H1 (cell line): ENCODE data around the gene CCT5. TPM values are rescaled to one million over a fixed set of nuclear protein-coding genes. Genes with fewer than 3 reads are reported as not detected.

ENCODE experiments used
- CTCF ChIA-PET: fragments of 300-600 bp; sonication (Branson Sonifier 250); formaldehyde crosslinking; loops from one replicate; lab custom pipeline; 2021; ENCODE audit not compliant: partially characterized antibody; lab: Charles Lee
- POLR2A ChIA-PET: fragments of 300-600 bp; sonication (Branson Sonifier 250); formaldehyde crosslinking; loops from one replicate; lab custom pipeline; 2021; ENCODE audit warnings: inconsistent platforms; ENCODE audit not compliant: partially characterized antibody; lab: Charles Lee
- DNase-seq, 2 experiments: peaks; one replicate each; pipeline versions ENCODE4 v3.0.0 to v3.0.0-alpha.2; 2010 to 2022; ENCODE audit warnings: low spot score in 2 of 2, low read depth in 1 of 2, mixed read lengths in 1 of 2
- FAIRE-seq: peaks from 2 replicates; lab custom pipeline; 2011; peaks lifted over from hg19 to GRCh38; lab: Jason Lieb, UNC
- H2AFZ ChIP-seq: 2 replicates; pipeline ENCODE4 v1.8.1; 2012; ENCODE audit warnings: low read length, inconsistent platforms
- H2AK5ac ChIP-seq: 2 replicates; pipeline ENCODE4 v1.6.1; 2013; ENCODE audit warnings: low read depth, low read length
- H2BK120ac ChIP-seq: replicated peaks from 2 replicates; pipeline ENCODE3; 2013; ENCODE audit warnings: low read depth, low read length, inconsistent platforms
- H2BK12ac ChIP-seq: 2 replicates; pipeline ENCODE4 v1.6.1; 2013; ENCODE audit warnings: low read depth, low read length
- H2BK15ac ChIP-seq: 2 replicates; pipeline ENCODE4 v1.6.1; 2013; ENCODE audit warnings: low read length
- H2BK20ac ChIP-seq: 2 replicates; pipeline ENCODE4 v1.6.1; 2013; ENCODE audit warnings: low read length
- H2BK5ac ChIP-seq: 2 replicates; pipeline ENCODE4 v1.6.1; 2013; ENCODE audit warnings: low read depth, low read length
- H3K14ac ChIP-seq: 2 replicates; pipeline ENCODE4 v1.6.1; 2013; ENCODE audit warnings: inconsistent platforms; ENCODE audit not compliant: insufficient read length
- H3K18ac ChIP-seq: 2 replicates; pipeline ENCODE4 v1.6.1; 2013; ENCODE audit warnings: low read length; ENCODE audit errors: extremely low read depth
- H3K23ac ChIP-seq: 2 replicates; pipeline ENCODE4 v1.6.1; 2013; ENCODE audit warnings: inconsistent platforms; ENCODE audit not compliant: insufficient read length
- H3K23me2 ChIP-seq: 2 replicates; pipeline ENCODE4 v1.6.1; 2013; ENCODE audit warnings: low read depth, low read length
- H3K27ac ChIP-seq: 2 replicates; pipeline ENCODE4 v1.6.1; 2011; ENCODE audit warnings: low read depth, low read length, inconsistent platforms
- H3K27me3 ChIP-seq, 4 experiments: replicated peaks in 1 of 4; 1 replicate in 1 of 4; 2 replicates in 3 of 4; pipeline versions ENCODE4 v1.6.1 to v1.8.1; 2011 to 2013; ENCODE audit warnings: low read length in 3 of 4, mild to moderate bottlenecking in 3 of 4, inconsistent platforms in 2 of 4, mixed read lengths in 2 of 4, moderate library complexity in 1 of 4; ENCODE audit not compliant: control insufficient read depth in 3 of 4, insufficient read depth in 3 of 4; ENCODE audit errors: extremely low read depth in 1 of 4
- H3K36me3 ChIP-seq, 4 experiments: 2 replicates each; pipeline versions ENCODE4 v1.6.1 to v1.8.1; 2011 to 2013; ENCODE audit warnings: mild to moderate bottlenecking in 4 of 4, low read length in 3 of 4, moderate library complexity in 2 of 4, control low read depth in 1 of 4, inconsistent platforms in 1 of 4; ENCODE audit not compliant: insufficient read depth in 4 of 4, control insufficient read depth in 2 of 4
- H3K4ac ChIP-seq: replicated peaks from 2 replicates; pipeline ENCODE3; 2013; ENCODE audit warnings: low read length, low read depth, mixed read lengths, inconsistent platforms; ENCODE audit not compliant: insufficient read length
- H3K4me1 ChIP-seq, 4 experiments: replicated peaks in 1 of 4; 1 replicate in 1 of 4; 2 replicates in 3 of 4; pipeline versions ENCODE4 v1.6.1 to v1.8.1; 2011 to 2013; ENCODE audit warnings: low read length in 3 of 4, inconsistent platforms in 2 of 4, mixed read lengths in 1 of 4; ENCODE audit not compliant: insufficient read depth in 4 of 4, control insufficient read depth in 3 of 4
- H3K4me2 ChIP-seq, 2 experiments: 2 replicates each; pipeline versions ENCODE4 v1.6.1 to v1.8.1; 2011 to 2013; ENCODE audit warnings: low read depth in 2 of 2, low read length in 2 of 2, control low read depth in 1 of 2, inconsistent platforms in 1 of 2, mild to moderate bottlenecking in 1 of 2; ENCODE audit not compliant: insufficient read depth in 1 of 2
- H3K4me3 ChIP-seq, 4 experiments: fragments of 200-600, 300-600 bp in 1 of 4; sonication (generic), shearing (Covaris generic), sonication (Bioruptor Twin) in 1 of 4; 2 replicates each; pipeline versions ENCODE4 v1.5.1 to v1.8.1; 2011 to 2016; ENCODE audit warnings: low read length in 4 of 4, low read depth in 3 of 4, control low read depth in 2 of 4, inconsistent platforms in 2 of 4, mild to moderate bottlenecking in 2 of 4, mixed read lengths in 1 of 4, moderate library complexity in 1 of 4; ENCODE audit not compliant: insufficient read depth in 2 of 4; ENCODE audit errors: extremely low read depth in 1 of 4
- H3K56ac ChIP-seq: replicated peaks from 2 replicates; pipeline ENCODE3; 2013; ENCODE audit warnings: low read depth, mild to moderate bottlenecking, mixed read lengths, low read length, inconsistent platforms; ENCODE audit not compliant: insufficient read length
- H3K79me1 ChIP-seq: 2 replicates; pipeline ENCODE4 v1.6.1; 2013; ENCODE audit warnings: low read depth, low read length, control low read depth
- H3K79me2 ChIP-seq, 2 experiments: 2 replicates each; pipeline versions ENCODE4 v1.6.1 to v1.8.1; 2012 to 2013; ENCODE audit warnings: low read length in 2 of 2, mild to moderate bottlenecking in 2 of 2, inconsistent platforms in 1 of 2; ENCODE audit not compliant: insufficient read depth in 2 of 2, control insufficient read depth in 1 of 2
- H3K9ac ChIP-seq, 4 experiments: replicated peaks in 1 of 4; 1 replicate in 1 of 4; 2 replicates in 3 of 4; pipeline versions ENCODE4 v1.6.1 to v1.8.1; 2011 to 2013; ENCODE audit warnings: low read depth in 3 of 4, low read length in 3 of 4, control low read depth in 2 of 4, mild to moderate bottlenecking in 2 of 4, moderate library complexity in 2 of 4, inconsistent platforms in 1 of 4; ENCODE audit errors: extremely low read depth in 1 of 4
- H3K9me3 ChIP-seq, 2 experiments: 2 replicates each; pipeline versions ENCODE4 v1.6.1 to v1.8.1; 2012 to 2013; ENCODE audit warnings: mild to moderate bottlenecking in 2 of 2, moderate library complexity in 2 of 2, control low read depth in 1 of 2, inconsistent platforms in 1 of 2, low read depth in 1 of 2, low read length in 1 of 2, mixed read lengths in 1 of 2; ENCODE audit not compliant: insufficient read depth in 2 of 2
- H4K20me1 ChIP-seq, 2 experiments: replicated peaks in 1 of 2; 2 replicates each; pipeline versions ENCODE3 to v1.8.1; 2011 to 2013; ENCODE audit warnings: inconsistent platforms in 2 of 2, low read length in 2 of 2, mild to moderate bottlenecking in 1 of 2; ENCODE audit not compliant: insufficient read depth in 2 of 2, control insufficient read depth in 1 of 2
- H4K5ac ChIP-seq: 2 replicates; pipeline ENCODE4 v1.6.1; 2013; ENCODE audit warnings: low read length, low read depth, mixed read lengths, inconsistent platforms; ENCODE audit not compliant: insufficient read length
- H4K8ac ChIP-seq: 2 replicates; pipeline ENCODE4 v1.8.0; 2013; ENCODE audit warnings: mild to moderate bottlenecking, moderate library complexity, low read length, inconsistent platforms; ENCODE audit not compliant: insufficient read depth; ENCODE audit errors: extremely low read depth
- H4K91ac ChIP-seq: replicated peaks from 2 replicates; pipeline ENCODE3; 2013; ENCODE audit warnings: low read length, mixed read lengths, inconsistent platforms; ENCODE audit not compliant: insufficient read length
- BACH1 ChIP-seq: IDR thresholded peaks from 2 replicates; pipeline ENCODE4 v1.6.1; 2012; ENCODE audit warnings: low read length, improper control_type of control experiment
- CREB1 ChIP-seq: IDR thresholded peaks from 2 replicates; pipeline ENCODE4 v1.6.1; 2012; ENCODE audit warnings: inconsistent platforms
- EGR1 ChIP-seq: IDR thresholded peaks from 2 replicates; pipeline ENCODE4 v1.6.1; 2011; ENCODE audit warnings: low read depth, low read length, borderline replicate concordance
- FOSL1 ChIP-seq: IDR thresholded peaks from 2 replicates; pipeline ENCODE4 v1.6.1; 2011; ENCODE audit warnings: mild to moderate bottlenecking, low read depth, low read length, moderate library complexity; ENCODE audit not compliant: insufficient read depth
- JUND ChIP-seq: IDR thresholded peaks from 2 replicates; pipeline ENCODE4 v1.6.1; 2011; ENCODE audit warnings: mild to moderate bottlenecking, improper control_type of control experiment, low read length
- KDM5A ChIP-seq: fragments of 200-600 bp; IDR thresholded peaks from 2 replicates; pipeline ENCODE4 v1.7.1; 2012; ENCODE audit warnings: mild to moderate bottlenecking, low read length, inconsistent platforms, mixed read lengths
- POLR2AphosphoS5 ChIP-seq: IDR thresholded peaks from 2 replicates; pipeline ENCODE4 v1.6.1; 2011; ENCODE audit warnings: low read depth, low read length
- POU5F1 ChIP-seq: IDR thresholded peaks from 2 replicates; pipeline ENCODE4 v1.6.1; 2011; ENCODE audit warnings: low read depth, mild to moderate bottlenecking, low read length, moderate library complexity
- RAD21 ChIP-seq, 2 experiments: IDR thresholded peaks in 1 of 2; conservative IDR thresholded peaks in 1 of 2; 2 replicates each; pipeline ENCODE4 v1.6.1; 2011; ENCODE audit warnings: low read depth in 2 of 2, low read length in 2 of 2, improper control_type of control experiment in 1 of 2, inconsistent platforms in 1 of 2, mild to moderate bottlenecking in 1 of 2, moderate library complexity in 1 of 2
- RXRA ChIP-seq: IDR thresholded peaks from 2 replicates; pipeline ENCODE4 v1.6.1; 2011; ENCODE audit warnings: low read depth, mild to moderate bottlenecking, low read length, moderate library complexity; ENCODE audit not compliant: insufficient read depth
- SIN3A ChIP-seq, 2 experiments: IDR thresholded peaks in 1 of 2; conservative IDR thresholded peaks in 1 of 2; 2 replicates each; pipeline ENCODE4 v1.6.1; 2011 to 2012; ENCODE audit warnings: low read length in 2 of 2, improper control_type of control experiment in 1 of 2, low read depth in 1 of 2, mild to moderate bottlenecking in 1 of 2
- YY1 ChIP-seq: IDR thresholded peaks from 2 replicates; pipeline ENCODE4 v1.6.1; 2011; ENCODE audit warnings: low read depth, mild to moderate bottlenecking, low read length
- WGBS, 2 experiments: shearing (Covaris generic) in 1 of 2; methylation state at CpG; one replicate each; pipeline versions ENCODE4 v1.1.6 to v1.1.7; 2013 to 2015; ENCODE audit warnings: low lambda C conversion rate in 2 of 2, mixed read lengths in 2 of 2, inconsistent platforms in 1 of 2, low coverage in 1 of 2, missing lambda C conversion rate in 1 of 2; ENCODE audit not compliant: insufficient replicate concordance in 2 of 2, insufficient coverage in 1 of 2, insufficient read length in 1 of 2; ENCODE audit errors: extremely low coverage in 1 of 2, missing lambda C conversion rate in 1 of 2; 5-methylcytosine and 5-hydroxymethylcytosine counted together
- polyA plus RNA-seq, 7 experiments: library from polyadenylated mRNA; depleted of rRNA in 3 of 7; stranded (reverse) in 5 of 7; unstranded in 2 of 7; fragments of >200 nt in 5 of 7; fragments of 200-250 nt in 2 of 7; gene quantifications; 1 replicate in 5 of 7; 2 replicates in 1 of 7; 4 replicates in 1 of 7; pipeline versions ENCODE4 v1.2.1 to v1.2.3, GENCODE V29; 2011 to 2013; ENCODE audit warnings: missing spikeins in 2 of 7, mixed read lengths in 2 of 7
- total RNA-seq: library from RNA; stranded (reverse); fragmentation: NEBNext Ultra II Directional; extraction: Animal tissue kit (Norgen Biotek cat#: 25700); gene quantifications from 2 replicates; pipeline ENCODE4 v1.2.1, GENCODE V29; 2021

CCT5 gene
- total and polyA plus RNA-seq, 2 of the 8 experiments (the other 6 are each of a cell fraction or from before 2014, with no cell fraction given), result 425 to 549 TPM

DNA sequence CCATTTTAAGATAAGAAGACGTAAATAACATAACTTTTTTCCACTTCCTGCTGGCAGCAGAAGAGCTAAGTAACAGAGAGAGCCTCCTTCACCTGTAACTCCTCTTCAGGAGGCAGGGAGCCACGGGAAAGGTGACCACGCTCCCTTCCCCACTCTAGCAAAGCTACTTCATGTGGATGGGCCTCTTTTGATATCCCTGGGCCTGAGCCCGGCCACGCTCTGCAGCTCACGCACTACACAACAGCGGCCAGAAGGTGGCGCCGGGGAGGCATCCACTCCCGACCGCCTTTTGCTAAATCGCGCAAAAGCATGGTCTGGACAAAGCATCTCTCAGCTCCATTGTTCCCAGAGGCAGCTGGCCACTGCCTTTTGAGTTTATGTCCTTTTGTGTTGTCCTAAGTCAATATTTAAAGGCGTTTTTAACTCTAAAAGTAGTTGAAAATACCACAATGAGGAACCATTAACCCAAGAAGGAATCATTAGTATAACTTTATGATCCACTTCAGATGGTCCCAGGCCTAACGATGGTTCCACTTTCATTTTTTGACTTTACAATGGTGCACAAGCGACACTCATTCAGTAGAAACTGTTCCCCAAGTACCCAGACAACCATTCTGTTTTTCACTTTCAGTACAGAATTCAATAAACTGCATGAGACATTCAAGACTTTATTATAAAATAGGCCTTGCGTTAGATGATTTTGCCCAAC, 34.0 kb downstream of the CCT5 start:
- Histone ChIP-seq H3K27me3 (no peaks in the 10 kb centered on the region), H2BK120ac (no peak overlapping the region), H3K79me2 (no peaks in the 10 kb centered on the region), H3K4me1 (peaks cover 0 to 2% (median 0%) of the 10 kb centered on the region in 4 experiments; a peak in 2 of 7 replicates), H2AFZ (peak overlapping the region; percentile 71), H3K4me3 (no peak overlapping the region), H2BK20ac (no peak overlapping the region), H4K8ac (no peak overlapping the region), H3K36me3 (no peaks in the 10 kb centered on the region; a peak in 1 of 8 replicates), H3K4ac (peak overlapping the region; percentile 27), H4K91ac (no peak overlapping the region), H3K56ac (no peak overlapping the region), H2BK5ac (no peak overlapping the region), H3K23ac (no peak overlapping the region), H3K79me1 (no peaks in the 10 kb centered on the region), H2AK5ac (no peak overlapping the region), H2BK12ac (no peak overlapping the region), H4K5ac (no peak overlapping the region), H3K27ac (no peak overlapping the region), H4K20me1 (no peaks in the 10 kb centered on the region), H3K4me2 (no peak overlapping the region), H3K23me2 (no peaks in the 10 kb centered on the region), H3K14ac (no peak overlapping the region), H3K9ac (no peak overlapping the region), H3K18ac (no peak overlapping the region), H2BK15ac (0 out of 2 replicates have a peak overlapping the region, but pooled peaks have one; percentile 46), H3K9me3 (no peaks in the 10 kb centered on the region)
- DNase-seq (peak; percentile 47 to 92), FAIRE-seq (no peak)
- ChIA-PET POLR2A (interaction anchor here (0.8 to 1.5 kb wide), 4 partner anchors 19 to 140 kb away, joined by 3 to 5 read pairs (median 3); no protein-coding TSS in a partner anchor), CTCF (interaction anchor here (0.7 to 4.8 kb wide), 40 partner anchors 8 to 428 kb away, joined by 3 to 28 read pairs (median 5); partner anchors contain the start of genes ATPSCKMT and CCT5)
- WGBS, 2 experiments, result 32% methylated on average over 17 of the region's 17 CpGs; no CpG with 5 or more reads in 1 of the 2 experiments
- TF ChIP-seq YY1 (peak; percentile 40; the same call in 1 of the 2 replicates), FOSL1 (0 out of 2 replicates have a peak, but pooled peaks have one; percentile 8), CREB1 (0 out of 2 replicates have a peak, but pooled peaks have one; percentile 18), POU5F1 (no peak), RAD21 (IDR thresholded peaks at IDR 0.05 in 1 of 2, conservative IDR thresholded peaks at IDR 0.05 in 1 of 2; ENCODE audit: low read depth in 2 of 2, low read length in 2 of 2) (peak; percentile 86 to 89), EGR1 (peak; percentile 66; the same call in 1 of the 2 replicates), POLR2AphosphoS5 (peak; percentile 32; the same call in 1 of the 2 replicates), RXRA (no peak), JUND (peak; percentile 14; the same call in 1 of the 2 replicates), BACH1 (peak; percentile 65; the same call in 1 of the 2 replicates), KDM5A (no peak), SIN3A (conservative IDR thresholded peaks at IDR 0.05 in 1 of 2, IDR thresholded peaks at IDR 0.05 in 1 of 2; ENCODE audit: low read depth in 1 of 2, low read length in 2 of 2) (no peak)
